Activated T-cell treated with anti-CD3 and anti-CD28 coated beads, Interleukin-2, amount 50 U/mL, for 4 hours (primary cell): ENCODE measurements around the gene RAC3. TPM values are rescaled to one million over a fixed set of nuclear protein-coding genes. Genes with fewer than 3 reads are reported as not detected.

ENCODE experiments used
- ATAC-seq, 2 donors: fragments of 200-7000 bp; cut with Tn5 transposase; one replicate each; pipeline ENCODE4 v1.10.0; 2021
- DNase-seq: peaks from one replicate; pipeline ENCODE4 v3.0.0-alpha.2; 2020
- H3K27me3 Mint-ChIP-seq: one replicate; pipeline ENCODE4 v1.8.0; 2021; ENCODE audit warnings: low read depth, mixed read lengths
- H3K36me3 Mint-ChIP-seq: one replicate; pipeline ENCODE4 v1.8.0; 2022; ENCODE audit warnings: mixed read lengths; ENCODE audit not compliant: insufficient read depth
- H3K4me1 Mint-ChIP-seq: one replicate; pipeline ENCODE4 v1.8.0; 2021; ENCODE audit warnings: low read depth, mixed read lengths
- H3K4me3 Mint-ChIP-seq: one replicate; pipeline ENCODE4 v1.8.0; 2021; ENCODE audit warnings: mild to moderate bottlenecking, moderate library complexity, mixed read lengths
- H3K9me3 Mint-ChIP-seq: one replicate; pipeline ENCODE4 v1.8.0; 2021; ENCODE audit warnings: mixed read lengths
- total RNA-seq, 3 donors: library from RNA; stranded (reverse); gene quantifications; one replicate each; pipeline ENCODE4 v1.2.1, GENCODE V29; 2021

Gene RAC3
- total RNA-seq, 3 donors from 2014 or later = 4.1 to 7.7 (median 4.8) TPM

DNA sequence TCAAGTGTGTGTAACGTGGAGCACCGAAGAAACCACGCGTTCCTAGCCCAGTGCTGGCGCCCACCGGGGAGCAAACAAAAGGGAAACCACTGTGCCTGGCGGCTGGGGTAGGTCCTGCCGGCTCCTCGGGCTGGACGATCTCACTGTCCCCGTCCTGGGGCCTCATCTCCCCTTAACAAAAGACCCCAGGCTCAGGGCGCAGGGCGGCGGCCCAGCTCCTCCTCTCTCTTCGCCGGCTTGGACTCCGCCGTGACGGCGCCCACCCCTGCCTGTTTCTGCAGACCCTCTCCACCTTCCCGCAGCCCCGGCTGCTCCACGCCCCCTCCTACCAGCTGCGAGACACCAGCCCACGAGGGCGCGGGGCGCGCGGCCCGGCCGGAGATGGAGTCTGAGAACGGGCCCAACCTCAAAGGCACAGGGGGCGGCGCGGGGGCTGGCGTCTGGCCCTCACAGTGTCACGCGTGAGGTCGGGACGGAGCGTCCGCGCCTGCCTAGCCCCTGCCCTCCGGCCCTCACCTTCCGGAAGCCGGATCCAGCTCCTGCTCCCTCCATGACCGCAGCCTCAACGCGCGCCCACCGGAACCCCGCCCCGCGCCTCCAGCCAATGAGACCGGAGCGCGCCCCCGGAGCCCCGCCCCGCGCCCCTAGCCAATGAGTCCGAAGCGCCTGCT lies 9.0 kb upstream of the RAC3 start, which contains the start of gene CENPX:
CENPX (minus strand) TSS at position 569 of the 671 bp plus-strand sequence; CDS start at position 552, 17 bp downstream.
- ATAC-seq (peak; percentile 3), DNase-seq (no peak)
- H3K27me3 Mint-ChIP-seq = no peaks in the 10 kb centered on the region
- H3K9me3 Mint-ChIP-seq = no peaks in the 10 kb centered on the region
- peaks cover 20% of the 10 kb centered on the region for H3K4me1 Mint-ChIP-seq
- H3K36me3 Mint-ChIP-seq = no peaks in the 10 kb centered on the region
- H3K4me3 Mint-ChIP-seq = peak within 1 kb of the TSS; percentile 88

- Mint-ChIP-seq H3K27me3 (no peaks in the 10 kb centered on the region), H3K9me3 (no peaks in the 10 kb centered on the region), H3K36me3 (no peaks in the 10 kb centered on the region), H3K4me3 (peak within 1 kb of the TSS; percentile 88), H3K4me1 (peaks cover 20% of the 10 kb centered on the region)
- peak; percentile 100 for DNase-seq
- peak; percentile 94 to 95 for ATAC-seq
Observed at GRCh38 chr17:82022981-82023446, 8.5 kb upstream of the RAC3 start, which contains the start of gene LRRC45. Gene LRRC45 (plus strand): TSS chr17:82023305. CDS start chr17:82023644, 339 bp downstream.

GRCh38 chr17:82023447-82024241 lies 7.8 kb upstream of the RAC3 start:
- Mint-ChIP-seq H3K36me3 (no peaks in the 10 kb centered on the region), H3K9me3 (no peaks in the 10 kb centered on the region), H3K4me3 (peak overlapping the region; percentile 78), H3K4me1 (peaks cover 20% of the 10 kb centered on the region), H3K27me3 (no peaks in the 10 kb centered on the region)
- DNase-seq (no peak), ATAC-seq (peak; percentile 1)

- Mint-ChIP-seq H3K27me3 (no peaks in the 10 kb centered on the region), H3K36me3 (no peaks in the 10 kb centered on the region), H3K4me1 (peaks cover 26% of the 10 kb centered on the region), H3K9me3 (no peaks in the 10 kb centered on the region), H3K4me3 (no peak overlapping the region)
- no peak for DNase-seq
- ATAC-seq = no peak
Observed at GRCh38 chr17:82024859-82025258, 6.6 kb upstream of the RAC3 start.

DNA sequence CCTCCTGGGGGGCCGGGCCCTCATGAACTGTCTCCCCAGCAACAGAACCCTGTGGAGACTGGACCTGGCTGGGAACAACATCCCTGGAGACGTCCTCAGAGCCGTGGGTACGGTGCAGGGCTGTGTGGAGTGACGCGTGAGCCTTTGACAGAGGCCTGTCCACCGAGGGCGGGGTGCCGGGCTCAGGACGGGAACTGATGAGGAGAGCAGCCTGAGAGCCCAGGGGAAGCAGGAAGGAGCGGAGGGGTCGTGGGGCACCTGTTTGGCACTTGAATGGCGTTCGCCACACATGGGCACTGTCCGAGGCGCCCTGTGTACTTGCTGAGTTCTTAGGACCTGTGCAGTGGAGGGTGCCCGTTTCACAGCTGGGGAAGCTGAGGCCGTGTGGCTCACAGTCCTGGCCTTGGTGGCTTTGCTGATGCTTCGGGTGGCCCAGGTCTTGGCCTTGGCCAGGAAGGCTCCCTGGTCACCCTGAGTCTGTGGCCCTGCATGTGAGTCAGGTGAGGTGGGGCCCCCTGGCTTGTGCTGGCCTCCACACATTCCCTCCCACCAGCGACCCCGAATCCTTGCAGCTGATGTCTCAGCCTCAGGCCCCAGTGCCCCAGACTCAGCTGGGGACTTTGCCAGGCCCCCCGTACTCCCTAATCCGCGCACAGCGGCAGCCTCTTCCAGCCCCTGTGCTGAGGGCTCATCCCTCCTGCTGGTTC lies 5.9 kb upstream of the RAC3 start:
- Mint-ChIP-seq H3K9me3 (no peaks in the 10 kb centered on the region), H3K4me3 (no peak overlapping the region), H3K36me3 (no peaks in the 10 kb centered on the region), H3K27me3 (no peaks in the 10 kb centered on the region), H3K4me1 (peaks cover 28% of the 10 kb centered on the region)
- no peak for ATAC-seq
- no peak for DNase-seq

DNA sequence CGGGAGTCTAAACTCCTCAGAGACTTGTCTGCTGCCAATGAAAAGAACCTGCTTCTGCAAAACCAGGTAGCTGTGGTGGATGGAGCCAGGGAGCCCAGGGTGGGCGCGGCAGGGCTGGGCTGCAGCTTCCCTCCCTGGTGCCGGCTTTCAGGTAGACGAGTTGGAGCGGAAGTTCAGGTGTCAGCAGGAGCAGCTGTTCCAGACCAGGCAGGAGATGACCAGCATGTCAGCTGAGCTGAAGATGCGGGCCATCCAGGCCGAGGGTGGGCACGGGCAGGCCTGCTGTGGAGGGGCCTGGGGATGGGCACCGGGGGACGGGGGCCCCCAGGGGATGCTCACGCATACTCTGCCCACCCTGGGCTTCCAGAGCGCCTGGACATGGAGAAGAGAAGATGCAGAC lies 3.2 kb upstream of the RAC3 start:
- no peak for ATAC-seq
- peaks cover 20% of the 10 kb centered on the region for H3K4me1 Mint-ChIP-seq

GRCh38 chr17:82028966-82029365 lies 2.5 kb upstream of the RAC3 start:
- Mint-ChIP-seq H3K4me3 (no peak overlapping the region), H3K27me3 (no peaks in the 10 kb centered on the region), H3K9me3 (no peaks in the 10 kb centered on the region), H3K36me3 (no peaks in the 10 kb centered on the region), H3K4me1 (peaks cover 17% of the 10 kb centered on the region)
- DNase-seq (no peak), ATAC-seq (no peak)

More for the DNA sequence above, 3.2 kb upstream of the RAC3 start:
- Mint-ChIP-seq H3K4me3 (no peak overlapping the region), H3K27me3 (no peaks in the 10 kb centered on the region), H3K36me3 (no peaks in the 10 kb centered on the region), H3K9me3 (no peaks in the 10 kb centered on the region)
- DNase-seq = no peak

DNA sequence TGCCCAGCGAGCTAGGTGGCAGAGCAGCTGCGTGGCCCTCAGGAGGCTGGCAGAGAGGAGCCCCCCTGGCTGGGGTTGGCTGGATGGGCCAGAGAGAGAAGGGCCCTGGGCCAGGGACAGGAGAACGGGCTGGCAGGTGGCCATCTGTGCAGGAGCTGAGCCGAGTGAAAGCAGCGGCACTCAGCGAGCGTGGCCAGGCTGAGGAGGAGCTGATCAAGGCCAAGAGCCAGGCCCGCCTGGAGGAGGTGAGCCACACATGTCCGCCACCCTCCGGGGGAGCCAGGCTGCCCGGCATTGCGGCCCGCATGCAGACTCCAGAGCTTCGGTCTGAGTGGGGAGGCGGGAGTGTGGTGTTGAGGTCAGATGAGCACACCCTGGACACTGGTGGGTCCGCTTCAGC lies 2.1 kb upstream of the RAC3 start:
- Mint-ChIP-seq H3K4me3 (peak overlapping the region; percentile 64), H3K9me3 (no peaks in the 10 kb centered on the region), H3K4me1 (peaks cover 14% of the 10 kb centered on the region), H3K27me3 (no peaks in the 10 kb centered on the region), H3K36me3 (no peaks in the 10 kb centered on the region)
- DNase-seq = no peak
- no peak for ATAC-seq

DNA sequence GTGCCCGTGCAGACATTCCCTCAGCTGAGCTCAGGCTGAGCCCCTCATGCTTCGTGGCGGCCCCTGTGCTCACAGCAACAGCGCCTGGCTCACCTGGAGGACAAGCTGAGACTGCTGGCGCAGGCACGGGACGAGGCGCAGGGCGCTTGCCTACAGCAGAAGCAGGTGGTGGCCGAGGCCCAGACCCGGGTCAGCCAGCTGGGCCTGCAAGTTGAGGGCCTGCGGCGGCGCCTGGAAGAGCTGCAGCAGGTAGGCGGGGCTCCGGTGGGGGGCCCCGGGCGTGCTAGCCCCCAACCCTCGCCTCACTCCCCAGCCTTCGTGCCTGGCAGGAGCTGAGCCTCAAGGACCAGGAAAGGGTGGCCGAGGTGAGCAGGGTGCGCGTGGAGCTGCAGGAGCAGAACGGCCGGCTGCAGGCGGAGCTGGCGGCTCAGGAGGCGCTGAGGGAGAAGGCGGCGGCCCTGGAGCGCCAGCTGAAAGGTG lies 1.4 kb upstream of the RAC3 start:
- Mint-ChIP-seq H3K9me3 (no peaks in the 10 kb centered on the region), H3K36me3 (peaks cover 2% of the 10 kb centered on the region), H3K4me3 (no peak overlapping the region), H3K4me1 (peaks cover 14% of the 10 kb centered on the region), H3K27me3 (no peaks in the 10 kb centered on the region)
- DNase-seq (no peak), ATAC-seq (no peak)

DNA sequence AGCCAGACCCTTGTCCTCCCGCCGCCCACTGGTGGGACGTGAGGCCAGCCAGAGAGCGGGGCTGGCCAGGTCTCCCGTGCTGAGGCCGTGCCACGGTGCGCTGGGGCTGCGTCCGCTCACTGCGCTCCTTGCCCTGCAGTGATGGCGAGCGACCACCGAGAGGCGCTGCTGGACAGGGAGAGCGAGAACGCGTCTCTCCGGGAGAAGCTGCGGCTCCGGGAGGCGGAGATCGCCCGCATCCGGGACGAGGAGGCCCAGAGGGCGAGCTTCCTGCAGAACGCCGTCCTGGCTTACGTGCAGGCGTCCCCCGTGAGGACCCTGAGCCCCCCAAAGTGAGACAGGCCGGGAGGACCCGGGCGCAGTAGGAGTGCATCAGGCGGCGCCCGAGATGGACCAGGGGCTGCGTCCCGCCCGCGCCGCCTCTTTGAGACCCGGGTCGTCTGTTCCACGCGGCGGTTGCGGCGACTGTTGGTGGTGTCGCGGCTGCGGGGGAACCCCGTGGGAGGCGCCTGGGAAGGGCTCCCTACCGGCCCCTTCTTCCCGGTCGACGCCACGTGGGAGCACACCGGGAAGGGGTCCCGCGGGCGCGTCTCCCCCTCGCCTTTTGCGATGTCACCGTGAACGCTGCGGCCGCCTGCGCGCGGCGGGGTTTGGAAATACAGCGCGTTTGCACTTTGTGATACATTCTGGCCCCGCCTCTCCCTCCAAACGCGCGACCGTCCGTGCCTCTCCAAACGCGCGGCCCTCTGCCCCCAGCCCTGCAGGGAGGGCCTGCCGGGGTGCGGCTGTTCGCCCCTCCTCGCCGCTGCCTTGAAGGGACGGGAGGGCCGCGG lies 792 bp upstream of the RAC3 start:
- no peaks in the 10 kb centered on the region for H3K9me3 Mint-ChIP-seq
- H3K27me3 Mint-ChIP-seq = no peaks in the 10 kb centered on the region
- ATAC-seq (peak; percentile 75 to 82), DNase-seq (peak; percentile 72)
- peaks cover 8% of the 10 kb centered on the region for H3K36me3 Mint-ChIP-seq
- H3K4me1 Mint-ChIP-seq = peaks cover 21% of the 10 kb centered on the region
- H3K4me3 Mint-ChIP-seq = peak overlapping the region; percentile 83

DNA sequence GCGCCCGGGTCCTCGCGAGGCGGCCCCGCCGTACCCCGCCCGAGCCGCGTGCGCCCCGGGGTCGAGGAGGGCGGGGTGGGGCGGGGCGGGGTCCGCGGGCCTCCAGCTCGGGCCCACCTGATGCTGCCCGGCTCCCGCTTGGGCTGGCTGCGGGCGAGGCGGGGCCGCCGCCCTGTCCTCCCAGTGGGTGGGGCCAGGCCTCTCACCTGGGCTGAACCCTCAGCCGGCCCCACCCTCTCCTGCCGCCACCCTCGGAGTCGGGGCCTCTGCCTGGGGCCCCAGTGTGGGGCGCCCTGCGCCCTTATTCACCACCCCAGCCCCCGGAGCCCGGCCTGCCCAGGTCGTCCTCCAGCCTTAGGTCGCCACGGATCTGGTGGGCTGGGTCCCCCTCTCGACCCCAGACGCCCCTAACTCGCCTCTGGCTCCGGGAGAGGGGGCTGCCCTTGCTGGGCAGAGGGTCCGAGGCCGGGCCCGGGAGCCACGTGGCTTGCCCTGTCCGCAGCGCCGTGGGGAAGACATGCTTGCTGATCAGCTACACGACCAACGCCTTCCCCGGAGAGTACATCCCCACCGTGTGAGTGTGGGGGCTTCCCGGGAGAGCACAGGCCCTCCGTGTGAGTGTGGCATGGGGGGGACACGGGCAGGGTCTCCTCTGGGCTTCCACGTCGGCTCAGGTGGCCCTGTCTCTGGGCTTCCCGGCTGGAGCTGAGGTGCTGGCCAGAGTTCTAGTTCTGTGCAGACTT lies 578 bp downstream of the RAC3 start:
- ATAC-seq = peak; percentile 28 to 41
- Mint-ChIP-seq H3K4me3 (peak overlapping the region; percentile 21), H3K36me3 (peaks cover 8% of the 10 kb centered on the region), H3K4me1 (peaks cover 24% of the 10 kb centered on the region), H3K27me3 (no peaks in the 10 kb centered on the region), H3K9me3 (no peaks in the 10 kb centered on the region)
- DNase-seq = no peak

GRCh38 chr17:82033359-82034085 lies 2.0 kb downstream of the RAC3 start:
- Mint-ChIP-seq H3K4me3 (no peak overlapping the region), H3K27me3 (no peaks in the 10 kb centered on the region), H3K9me3 (no peaks in the 10 kb centered on the region), H3K36me3 (peaks cover 8% of the 10 kb centered on the region), H3K4me1 (peaks cover 29% of the 10 kb centered on the region)
- no peak for DNase-seq
- no peak for ATAC-seq
